GM18873 (cell line): ENCODE results near the gene CCDC148.
"Not testable (repeated sequence)": the region's sequence is repeated elsewhere in the genome, so short reads cannot be mapped to it uniquely, and the experiment has no call there.

ENCODE experiments used
- ATAC-seq: cut with Tn5 transposase; IDR thresholded peaks from one replicate; pipeline ENCODE4 v1.9.1; 2021; ENCODE audit warnings: mild to moderate bottlenecking, moderate library complexity, moderate number of reproducible peaks; ENCODE audit not compliant: unreplicated experiment, low FRiP score

CCDC148 gene

DNA sequence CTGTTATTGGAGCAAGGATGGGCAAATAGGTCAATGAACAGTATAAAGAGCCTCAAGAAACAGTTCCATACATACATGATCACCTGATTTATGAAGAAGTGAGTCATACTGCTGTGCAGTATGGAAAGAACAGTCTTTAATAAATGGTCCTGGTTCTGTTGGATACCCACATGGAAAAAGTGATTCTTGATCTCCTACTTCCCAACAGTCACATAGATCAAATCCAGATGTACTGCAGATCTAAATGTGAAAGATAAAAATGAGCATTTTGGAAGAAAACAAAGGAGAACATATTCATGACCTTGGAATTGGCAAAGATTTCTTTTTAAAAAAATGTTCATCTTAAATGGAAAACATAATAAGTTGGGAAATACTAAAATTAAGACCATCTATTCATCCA is 75.8 kb downstream of the CCDC148 start:
- ATAC-seq = no peak

DNA sequence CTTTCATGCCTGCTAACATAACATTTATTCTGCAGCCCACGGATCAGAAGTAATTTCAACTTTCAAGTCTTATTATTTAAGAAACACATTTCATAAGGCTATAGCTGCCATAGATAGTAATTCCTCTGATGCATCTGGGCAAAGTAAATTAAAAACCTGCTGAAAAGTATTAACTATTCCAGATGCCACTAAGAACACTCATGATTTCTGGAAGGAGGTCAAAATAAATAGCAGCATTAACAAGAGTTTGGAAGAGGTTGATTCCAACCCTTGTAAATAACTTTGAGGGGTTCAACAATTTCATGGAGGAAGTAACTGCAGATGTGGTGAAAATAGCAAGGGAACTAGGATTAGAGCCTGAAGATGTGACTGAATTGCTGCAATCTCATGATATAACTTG is 77.6 kb downstream of the CCDC148 start:
- ATAC-seq = no peak

DNA sequence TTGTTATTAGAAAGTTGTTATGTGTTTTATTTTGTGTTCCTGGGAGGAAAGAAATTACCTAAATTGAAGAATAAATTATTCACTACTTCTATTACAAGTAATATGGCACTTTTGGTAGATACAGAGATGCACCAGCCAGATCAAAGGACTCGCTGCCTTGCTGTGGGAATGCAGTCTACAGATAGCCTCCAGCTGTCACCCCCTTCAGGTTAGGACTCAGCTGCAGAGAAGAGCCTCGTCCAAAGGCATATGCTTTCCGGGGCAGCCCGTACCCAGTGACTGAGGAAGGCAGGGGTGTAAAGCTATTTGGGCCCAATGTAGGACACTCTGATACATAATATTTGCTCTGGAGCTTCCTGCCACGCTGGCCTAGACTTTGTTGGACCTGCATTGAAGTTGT is 90.2 kb downstream of the CCDC148 start:
- ATAC-seq = no peak

DNA sequence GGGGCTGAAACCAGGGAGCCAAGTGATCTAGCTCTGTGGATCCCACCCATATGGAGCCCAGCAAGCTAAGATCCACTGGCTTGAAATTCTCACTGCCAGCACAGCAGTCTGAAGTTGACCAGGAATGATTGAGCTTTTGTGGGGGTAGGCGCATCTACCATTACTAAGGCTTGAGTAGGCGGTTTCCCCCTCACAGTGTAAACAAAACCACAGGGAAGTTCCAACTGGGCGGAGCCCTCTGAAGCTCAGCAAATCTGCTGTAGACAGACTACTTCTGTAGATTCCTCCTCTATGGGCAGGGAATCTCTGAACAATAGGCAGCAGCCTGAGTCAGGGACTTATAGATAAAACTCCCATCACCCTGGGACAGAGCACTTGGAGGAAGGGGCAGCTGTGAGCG is 96.7 kb downstream of the CCDC148 start:
- peak; percentile 63 for ATAC-seq

DNA sequence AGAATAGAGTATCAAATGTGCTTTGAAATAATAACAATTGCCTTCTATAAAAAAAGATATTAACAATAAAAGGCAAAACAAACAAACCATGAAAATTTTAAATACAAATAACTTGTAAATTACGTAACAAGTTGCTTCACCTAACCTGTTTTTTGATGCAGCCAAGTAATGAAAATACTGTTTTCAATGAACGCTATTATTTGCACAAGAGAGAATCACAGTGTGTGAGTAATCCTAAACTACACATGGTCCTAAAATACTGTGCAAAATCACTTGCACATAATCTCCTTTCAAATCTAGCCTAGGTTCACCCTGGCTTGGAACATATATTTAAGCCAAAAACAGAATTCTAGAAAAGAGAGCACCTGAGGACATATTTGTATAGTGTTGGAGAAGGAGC is 98.9 kb downstream of the CCDC148 start:
- no peak for ATAC-seq

DNA sequence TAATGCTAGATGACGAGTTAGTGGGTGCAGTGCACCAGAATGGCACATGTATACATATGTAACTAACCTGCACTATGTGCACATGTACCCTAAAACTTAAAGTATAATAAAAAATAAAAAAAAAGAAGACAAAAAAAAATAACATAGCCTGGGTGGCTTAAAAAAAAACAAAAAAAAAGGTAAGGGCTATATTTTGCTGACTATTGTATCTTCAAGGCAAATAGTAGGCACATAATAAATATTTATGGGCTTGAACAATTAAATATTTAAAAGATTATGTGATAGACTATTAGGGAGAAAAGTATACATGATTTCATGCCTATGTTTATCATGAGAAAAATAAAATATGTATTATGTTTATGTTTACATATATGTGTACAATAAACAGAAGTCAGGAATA is 99.4 kb downstream of the CCDC148 start:
- no peak for ATAC-seq

DNA sequence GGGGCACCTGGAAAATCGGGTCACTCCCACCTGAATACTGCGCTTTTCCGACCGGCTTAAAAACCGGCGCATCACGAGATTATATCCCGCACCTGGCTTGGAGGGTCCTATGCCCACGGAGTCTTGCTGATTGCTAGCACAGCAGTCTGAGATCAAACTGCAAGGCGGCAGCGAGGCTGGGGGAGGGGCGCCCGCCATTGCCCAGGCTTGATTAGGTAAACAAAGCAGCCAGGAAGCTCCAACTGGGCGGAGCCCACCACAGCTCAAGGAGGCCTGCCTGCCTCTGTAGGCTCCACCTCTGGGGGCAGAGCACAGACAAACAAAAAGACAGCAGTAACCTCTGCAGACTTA is 105.1 kb downstream of the CCDC148 start:
- not testable (repeated sequence) for ATAC-seq

DNA sequence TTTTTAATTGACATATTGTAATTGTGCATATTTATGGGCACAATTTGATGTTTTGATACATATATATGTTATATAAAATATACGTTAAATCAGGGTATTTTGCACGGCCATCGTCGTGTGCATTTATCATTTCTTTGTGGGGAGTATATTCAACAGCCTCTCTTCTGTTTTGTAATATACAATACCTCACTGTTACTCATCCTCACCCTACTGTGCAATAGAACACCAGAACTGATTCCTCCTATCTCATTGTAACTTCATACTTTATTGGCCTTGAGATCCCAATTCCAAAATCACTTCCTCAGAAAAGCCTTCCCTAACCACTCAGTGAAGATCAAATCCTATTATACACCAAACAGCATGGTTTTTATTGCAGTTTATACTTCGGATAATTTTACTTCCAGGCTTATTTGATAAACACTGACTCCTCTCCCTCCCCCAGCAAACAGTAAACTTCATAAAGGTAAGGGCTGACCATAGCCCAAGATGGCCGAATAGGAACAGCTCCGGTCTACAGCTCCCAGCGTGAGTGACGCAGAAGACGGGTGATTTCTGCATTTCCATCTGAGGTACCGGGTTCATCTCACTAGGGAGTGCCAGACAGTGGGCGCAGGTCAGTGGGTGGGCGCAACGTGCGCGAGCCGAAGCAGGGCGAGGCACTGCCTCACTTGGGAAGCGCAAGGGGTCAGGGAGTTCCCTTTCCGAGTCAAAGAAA is 105.6 kb downstream of the CCDC148 start:
- ATAC-seq = not testable (repeated sequence)

DNA sequence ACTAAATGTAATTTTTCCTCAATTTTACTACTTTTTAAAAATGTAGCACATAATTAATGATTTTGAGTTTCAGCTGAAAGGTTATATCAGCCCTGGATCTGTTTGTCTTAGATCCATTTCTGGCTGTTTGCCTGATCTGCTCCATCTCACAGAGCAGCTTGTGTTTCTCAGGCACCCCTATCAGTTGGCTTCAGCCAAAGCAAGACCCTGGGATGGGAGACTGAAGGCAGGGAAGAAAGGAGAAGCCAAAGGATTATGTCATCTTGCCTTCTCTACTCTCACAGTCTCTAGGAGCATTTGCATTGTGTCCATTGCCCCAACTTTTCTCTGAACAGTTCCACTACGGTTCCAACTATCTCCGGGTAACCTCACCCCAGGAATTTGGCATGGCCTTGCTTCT is 110.5 kb downstream of the CCDC148 start:
- ATAC-seq = no peak

DNA sequence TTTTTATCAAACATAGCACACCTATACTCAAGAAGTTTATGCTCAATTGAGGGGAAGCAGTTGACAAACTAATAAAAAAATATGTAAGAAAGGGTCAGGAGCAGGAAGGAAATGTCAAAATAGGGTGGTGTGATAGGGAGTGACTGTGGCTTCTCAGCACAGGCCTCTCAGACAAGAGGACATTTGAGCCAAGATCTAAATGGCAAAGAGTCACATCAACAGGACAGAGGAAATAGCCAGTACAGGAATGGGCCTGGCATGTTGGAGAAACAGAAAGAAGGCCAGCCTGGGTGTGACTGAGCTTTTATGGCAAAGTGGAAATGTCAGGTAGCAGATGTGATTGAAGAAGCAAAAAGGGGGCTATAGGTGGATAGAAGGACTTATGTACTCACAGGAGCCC is 117.0 kb downstream of the CCDC148 start:
- no peak for ATAC-seq

DNA sequence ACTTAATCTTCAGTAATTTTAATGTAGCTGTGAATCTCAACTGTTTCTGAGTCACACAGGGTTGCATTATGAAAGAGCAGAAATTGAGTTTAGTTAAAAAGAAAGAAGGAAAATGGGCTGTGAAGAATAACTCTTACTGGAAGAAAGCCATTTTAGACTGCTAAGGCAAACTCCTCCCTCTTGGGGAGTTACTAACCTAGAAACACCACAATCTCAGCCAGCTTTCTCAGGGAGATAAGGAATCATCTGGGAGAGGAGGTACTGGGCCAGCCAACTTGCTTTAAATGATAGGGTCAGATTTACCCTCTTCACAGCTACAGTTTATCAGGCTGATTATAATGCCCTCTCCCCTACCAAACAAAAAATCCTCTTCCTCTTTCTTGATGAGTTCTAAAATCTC is 119.5 kb downstream of the CCDC148 start:
- no peak for ATAC-seq

DNA sequence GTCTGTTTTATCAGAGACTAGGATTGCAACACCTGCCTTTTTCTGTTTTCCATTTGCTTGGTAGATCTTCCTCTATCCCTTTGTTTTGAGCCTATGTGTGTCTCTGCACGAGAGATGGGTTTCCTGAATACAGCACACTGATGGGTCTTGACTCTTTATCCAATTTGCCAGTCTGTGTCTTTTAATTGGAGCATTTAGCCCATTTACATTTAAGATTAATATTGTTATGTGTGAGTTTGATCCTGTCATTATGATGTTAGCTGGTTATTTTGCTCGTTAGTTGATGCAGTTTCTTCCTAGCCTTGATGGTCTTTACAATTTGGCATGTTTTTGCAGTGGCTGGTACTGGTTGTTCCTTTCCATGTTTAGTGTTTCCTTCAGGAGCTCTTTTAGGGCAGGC is 124.8 kb downstream of the CCDC148 start:
- not testable (repeated sequence) for ATAC-seq

DNA sequence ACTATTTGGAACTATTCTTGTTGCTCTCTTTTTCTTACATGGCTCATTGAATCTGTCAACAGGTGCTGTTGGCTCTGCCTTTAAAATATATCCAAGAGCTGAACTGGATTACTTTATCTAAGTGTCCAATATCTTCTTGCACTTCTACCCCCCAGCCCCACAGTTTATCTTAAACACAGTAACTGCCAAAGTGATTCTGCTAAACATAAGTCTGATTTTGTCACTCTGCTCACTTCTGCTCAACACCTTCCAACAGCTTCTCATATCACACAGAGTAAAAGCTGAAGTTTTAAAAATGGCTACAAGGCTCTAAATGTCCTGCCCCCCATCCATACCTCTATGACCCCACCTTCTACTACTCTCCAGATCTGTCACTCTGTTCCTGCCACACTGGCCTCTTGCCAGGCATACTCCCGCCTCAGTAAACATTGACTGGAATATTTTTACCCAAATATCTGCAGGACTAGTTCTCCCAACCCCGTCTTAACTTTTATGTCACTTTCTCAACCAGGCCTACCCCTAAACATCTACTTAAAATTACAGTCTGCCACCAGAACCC is 130.7 kb downstream of the CCDC148 start:
- no peak for ATAC-seq

DNA sequence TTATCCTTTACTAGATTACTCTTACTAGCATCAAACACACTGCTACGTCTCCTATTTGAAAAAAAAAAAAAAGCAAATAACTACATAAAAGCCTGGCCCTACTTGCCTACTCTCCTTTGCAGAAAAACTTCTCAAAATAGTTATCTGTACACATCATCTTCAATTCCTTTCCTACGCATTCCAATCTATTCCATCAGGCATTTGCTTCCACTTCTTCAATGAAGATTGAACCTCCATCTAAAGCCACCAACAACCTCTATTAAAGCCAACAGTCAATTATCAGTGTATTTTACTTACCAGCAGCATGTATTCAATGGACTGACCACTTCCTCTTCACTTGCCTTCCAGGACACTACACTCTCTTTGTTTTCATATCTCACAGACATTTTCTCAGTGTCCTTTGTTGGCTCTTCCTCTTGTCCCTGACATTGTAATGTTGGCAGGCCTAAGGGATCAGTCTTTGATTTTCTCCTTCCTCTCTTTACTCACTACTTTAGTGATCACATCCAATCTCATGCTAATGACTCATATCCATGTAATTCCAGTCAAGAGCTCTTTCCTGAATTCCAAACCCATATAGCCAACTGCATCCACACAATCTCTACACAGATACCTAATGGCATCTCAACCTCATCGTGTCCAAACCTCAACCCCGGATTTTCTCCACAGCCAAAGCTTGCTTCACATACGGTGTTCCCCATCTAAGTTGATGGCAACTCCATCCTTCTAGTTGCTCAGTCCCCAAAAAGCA is 131.3 kb downstream of the CCDC148 start:
- no peak for ATAC-seq

DNA sequence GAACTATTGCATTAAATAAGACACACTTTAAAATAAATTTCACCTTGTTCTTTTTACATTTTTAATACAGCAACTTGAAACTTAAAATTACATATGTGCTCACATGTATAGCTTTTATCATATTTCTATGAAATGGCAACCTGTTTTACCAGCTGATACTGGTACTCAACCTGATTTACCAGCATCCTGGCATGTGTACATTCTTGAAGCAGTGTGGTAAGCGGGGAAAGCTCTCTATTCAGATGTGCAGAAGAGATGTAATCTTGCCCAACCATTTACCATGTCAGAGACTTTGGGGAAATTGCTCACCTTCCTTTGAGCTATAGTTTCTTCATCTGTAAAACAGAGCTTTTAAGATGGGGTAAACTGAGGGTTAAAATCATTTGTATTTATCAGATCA is 133.2 kb downstream of the CCDC148 start:
- ATAC-seq = no peak

DNA sequence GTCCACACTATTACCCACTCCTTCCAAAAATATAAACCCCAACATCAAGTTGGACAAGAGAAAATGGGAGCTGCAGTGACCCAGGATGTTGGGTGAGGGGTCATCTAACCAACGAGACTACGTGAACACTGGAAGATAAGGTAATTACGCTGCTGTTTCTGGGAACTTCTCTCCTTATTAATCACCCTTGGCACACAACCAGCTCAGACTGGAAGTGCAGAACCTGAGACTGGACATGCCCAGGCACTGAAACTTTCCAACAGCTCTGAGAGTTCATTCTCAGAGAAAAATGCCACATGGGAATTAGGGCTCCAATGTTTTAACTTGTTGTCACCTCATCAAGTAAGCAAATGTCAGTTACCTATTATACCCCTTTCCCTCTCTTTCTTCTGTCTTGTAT is 135.3 kb downstream of the CCDC148 start:
- no peak for ATAC-seq

DNA sequence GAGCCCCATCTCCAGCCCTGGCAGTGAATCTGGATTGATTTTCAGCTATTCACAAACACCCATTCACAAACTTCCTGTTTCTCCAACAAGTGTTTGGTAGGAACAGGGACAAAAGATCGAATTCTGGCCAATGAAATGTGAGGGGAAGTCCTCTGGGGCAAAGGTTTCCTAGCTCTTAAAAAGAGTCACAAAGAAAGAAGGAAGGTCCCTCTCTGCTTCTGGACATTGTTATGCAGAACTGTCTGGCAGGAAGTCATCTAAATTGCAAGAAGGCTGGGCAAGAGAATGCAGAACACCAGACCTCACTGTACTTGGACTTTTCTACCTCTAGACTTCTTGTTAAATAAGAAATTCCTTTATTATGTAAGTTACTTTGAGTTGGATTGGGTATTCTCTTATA is 137.3 kb downstream of the CCDC148 start:
- ATAC-seq = no peak

DNA sequence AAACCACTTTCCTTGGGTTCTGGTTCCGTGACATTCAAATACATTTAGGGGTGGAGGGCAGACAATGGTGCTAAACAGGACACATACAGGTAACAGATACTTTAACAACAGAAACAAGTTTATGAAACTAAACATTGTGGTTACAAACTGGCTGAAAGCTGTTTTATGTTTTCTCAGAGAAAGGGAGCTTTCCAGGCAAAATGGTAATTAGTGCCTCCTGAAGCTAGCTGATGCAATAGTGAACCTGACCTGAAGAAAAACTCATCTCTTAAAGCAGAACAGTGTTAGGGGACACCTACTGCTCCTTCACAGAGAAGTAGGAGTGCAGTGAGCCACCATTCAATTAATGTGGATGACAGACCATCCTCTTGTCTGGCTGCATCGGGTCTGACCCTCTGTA is 138.9 kb downstream of the CCDC148 start:
- ATAC-seq = no peak

DNA sequence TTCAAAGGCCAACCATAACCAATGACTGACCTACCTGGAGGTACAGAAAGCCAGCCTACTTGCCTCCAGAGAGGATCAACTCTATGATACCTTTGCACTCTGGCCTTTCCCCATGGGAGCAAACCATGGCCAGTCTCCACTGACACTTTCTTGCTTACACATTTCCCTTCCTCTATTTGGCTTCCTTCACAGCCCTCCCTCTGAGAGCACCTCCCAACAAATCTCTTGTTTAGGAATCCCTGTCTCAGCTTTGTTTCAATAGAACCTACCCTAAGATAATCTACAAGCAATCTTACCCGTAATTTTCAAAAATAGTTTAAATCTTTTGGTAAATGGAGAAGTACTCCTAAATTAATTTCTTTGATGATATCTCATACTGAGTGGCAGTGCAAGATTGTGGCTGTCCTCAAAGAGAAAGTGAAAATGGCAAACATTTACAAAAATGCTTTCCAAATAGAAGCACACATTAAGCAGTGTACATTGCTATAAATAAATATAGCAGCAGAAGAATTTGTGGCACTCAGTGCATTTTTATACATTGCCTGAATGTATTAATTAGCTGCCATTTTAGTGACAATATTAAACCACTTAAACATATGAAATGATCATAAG is 140.6 kb downstream of the CCDC148 start:
- ATAC-seq = no peak

DNA sequence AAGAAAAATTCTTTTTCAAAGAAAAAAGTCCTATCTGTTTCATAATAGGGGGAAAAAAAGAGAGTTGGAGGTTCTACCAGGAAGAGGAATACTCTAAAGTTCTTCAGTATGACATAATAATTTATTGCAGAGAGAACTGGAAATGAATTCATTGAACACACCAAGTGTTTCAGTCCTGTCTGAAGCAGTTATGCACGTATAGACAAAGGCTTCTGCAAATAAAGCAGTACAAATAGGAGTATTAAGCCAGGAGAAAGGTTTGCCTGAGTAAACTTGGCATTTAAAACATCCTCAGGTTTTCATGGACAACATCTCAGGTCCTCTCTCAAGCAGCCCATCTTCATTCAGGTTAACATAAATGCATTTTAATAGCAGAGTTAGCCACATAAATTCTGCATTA is 141.6 kb downstream of the CCDC148 start:
- no peak for ATAC-seq

DNA sequence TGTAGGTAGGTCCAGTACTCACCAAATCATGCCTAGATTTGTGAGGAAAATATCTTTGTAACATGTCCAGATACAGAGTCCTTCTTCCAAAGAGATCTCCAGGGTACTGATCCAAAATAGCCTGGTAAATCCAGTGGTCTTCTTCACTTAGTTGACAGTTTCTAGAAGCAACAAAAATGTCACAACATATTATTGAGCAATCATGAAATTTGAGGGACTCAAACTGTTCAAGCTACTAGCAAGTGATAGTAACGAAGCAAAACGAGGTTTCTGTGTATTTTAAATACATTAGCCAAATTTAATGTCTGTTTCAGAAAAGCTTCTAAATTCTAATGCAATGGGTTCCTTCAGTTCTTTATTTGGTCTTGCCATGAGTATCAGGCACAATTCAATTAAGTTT is 142.8 kb downstream of the CCDC148 start:
- no peak for ATAC-seq

DNA sequence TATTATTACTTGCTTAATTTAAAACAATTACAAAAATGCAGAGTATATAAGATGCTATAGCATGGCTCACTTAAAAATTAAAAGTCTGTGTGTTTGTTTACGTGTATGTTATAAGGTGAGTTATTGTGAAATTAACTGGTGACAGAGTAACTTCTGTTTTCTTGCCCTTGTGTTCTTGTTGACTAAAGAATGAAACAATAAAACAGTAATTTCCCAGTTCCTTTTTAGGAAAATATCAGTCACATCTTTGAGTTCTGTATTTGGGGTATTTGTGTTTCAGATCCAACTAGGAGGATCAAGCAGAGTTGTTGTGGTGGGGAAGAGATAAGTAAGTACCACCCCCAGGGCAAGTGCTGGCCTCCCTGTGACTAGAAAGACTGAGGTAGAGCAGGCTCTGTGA is 143.6 kb downstream of the CCDC148 start:
- no peak for ATAC-seq
